Gastrocnemius medialis (tissue), 4 donors: ENCODE measurements around the gene MRPL51. TPM values are rescaled to one million over a fixed set of nuclear protein-coding genes. Genes with fewer than 3 reads are reported as not detected.

ENCODE experiments used
- ATAC-seq, 2 donors: fragments of 150-250 bp; one replicate each; pipeline ENCODE4 v1.9.1; 2016
- DNase-seq, 2 donors: peaks; one replicate each; pipeline ENCODE4 v3.0.0-alpha.2; 2019
- H3K27ac ChIP-seq, 4 donors: fragments of 200-600 bp; sonication (generic); 1 replicate in 1 of 4; 2 replicates in 3 of 4; pipeline ENCODE4 v1.5.1; 2016 to 2018; ENCODE audit warnings: mild to moderate bottlenecking in 2 of 4, moderate library complexity in 1 of 4
- H3K27me3 ChIP-seq, 3 donors: fragments of 200-600 bp; sonication (generic) in 2 of 3; 1 replicate in 1 of 3; 2 replicates in 2 of 3; pipeline versions ENCODE4 v1.5.1 to v1.6.0; 2016 to 2019; ENCODE audit warnings: mild to moderate bottlenecking in 1 of 3, moderate library complexity in 1 of 3
- H3K36me3 ChIP-seq, 2 donors: fragments of 200-600 bp; sonication (generic) in 1 of 2; one replicate each; pipeline ENCODE4 v1.5.1; 2017 to 2018
- H3K4me1 ChIP-seq, 2 donors: fragments of 200-600 bp; sonication (generic) in 1 of 2; one replicate each; pipeline ENCODE4 v1.5.1; 2016 to 2017; ENCODE audit warnings: mild to moderate bottlenecking in 2 of 2
- H3K4me3 ChIP-seq, 4 donors: fragments of 200-600 bp; sonication (generic) in 3 of 4; 1 replicate in 1 of 4; 2 replicates in 3 of 4; pipeline ENCODE4 v1.5.1; 2016 to 2019; ENCODE audit warnings: mild to moderate bottlenecking in 2 of 4
- H3K9me3 ChIP-seq, 3 donors: fragments of 200-600 bp; sonication (generic) in 2 of 3; 1 replicate in 1 of 3; 2 replicates in 2 of 3; pipeline ENCODE4 v1.5.1; 2016 to 2019
- CTCF ChIP-seq, 5 experiments: fragments of 450-650 bp in 3 of 5; fragments of 200-600 bp in 2 of 5; sonication (generic) in 2 of 5; IDR thresholded peaks in 4 of 5; conservative IDR thresholded peaks in 1 of 5; 1 replicate in 4 of 5; 2 replicates in 1 of 5; pipeline ENCODE4 v1.5.1; 2016 to 2019; ENCODE audit warnings: antibody characterized with exemption in 5 of 5, mild to moderate bottlenecking in 3 of 5, moderate library complexity in 3 of 5
- POLR2A ChIP-seq, 2 donors: fragments of 450-650 bp; IDR thresholded peaks; one replicate each; pipeline ENCODE4 v1.6.1; 2017; ENCODE audit warnings: antibody characterized with exemption in 2 of 2, mild to moderate bottlenecking in 2 of 2, moderate library complexity in 2 of 2
- in situ Hi-C, 4 donors: fragments of 200-750 bp; cut with MboI; loops; one replicate each; pipeline versions ENCODE4 v1.15.0 to v1.8.0; 2017; ENCODE audit warnings: low sequenced_read_pairs in 4 of 4
- intact Hi-C: fragments of 100-400 bp; cut with DNase I; formaldehyde crosslinking; loops from one replicate; pipeline ENCODE4 v1.15.1; 2023; ENCODE audit warnings: low total_unique reads
- total RNA-seq, 4 donors: library from RNA; depleted of rRNA; stranded (reverse); fragments of >200 nt; gene quantifications; one replicate each; pipeline versions ENCODE4 v1.1.0 to v1.2.3, GENCODE V29; 2016

MRPL51 gene
- total RNA-seq, 4 donors from 2014 or later = 76.6 to 147 (median 124) TPM

DNA sequence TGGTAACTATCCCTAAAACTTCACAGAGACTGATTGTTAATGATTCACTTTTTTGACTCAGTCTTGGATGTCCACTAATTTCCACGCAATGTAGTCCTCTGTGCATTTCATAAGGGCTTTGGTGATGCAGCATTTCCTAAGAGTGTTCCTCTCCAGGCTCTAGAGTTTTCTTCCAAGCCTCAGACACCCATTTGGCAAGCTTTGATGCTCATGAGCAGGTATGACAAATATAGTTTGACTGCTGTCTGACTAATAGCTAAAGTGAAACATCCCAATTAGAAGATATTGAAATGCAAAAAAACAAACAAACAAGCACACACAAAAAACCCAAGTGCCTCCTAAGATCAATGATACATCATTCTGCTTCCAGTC, 21.1 kb downstream of the MRPL51 start:
- Histone ChIP-seq H3K4me1 (peaks cover 21 to 23% of the 10 kb centered on the region in 2 donors), H3K27me3 (no peaks in the 10 kb centered on the region), H3K36me3 (no peaks in the 10 kb centered on the region), H3K4me3 (no peak overlapping the region), H3K9me3 (no peaks in the 10 kb centered on the region), H3K27ac (peak overlapping the region in 1 of 4 donors; percentile 96)
- no peak for DNase-seq
- in situ Hi-C loops (loop anchor here in 1 of 4 donors (25.0 kb wide), 1 partner anchor 135 kb away; the partner anchor contains the start of gene TNFRSF1A), intact Hi-C loops (loop anchor here (1.0 to 5.0 kb wide), 3 partner anchors 21 to 80 kb away; partner anchors contain the start of genes GAPDH and MRPL51)
- peak in 1 of 2 donors; percentile 23 for ATAC-seq
- no peak for TF ChIP-seq POLR2A (IDR thresholded peaks at IDR 0.05)
- no peak for TF ChIP-seq CTCF (IDR thresholded peaks at IDR 0.05 in 4 of 5, conservative IDR thresholded peaks at IDR 0.05 in 1 of 5)

DNA sequence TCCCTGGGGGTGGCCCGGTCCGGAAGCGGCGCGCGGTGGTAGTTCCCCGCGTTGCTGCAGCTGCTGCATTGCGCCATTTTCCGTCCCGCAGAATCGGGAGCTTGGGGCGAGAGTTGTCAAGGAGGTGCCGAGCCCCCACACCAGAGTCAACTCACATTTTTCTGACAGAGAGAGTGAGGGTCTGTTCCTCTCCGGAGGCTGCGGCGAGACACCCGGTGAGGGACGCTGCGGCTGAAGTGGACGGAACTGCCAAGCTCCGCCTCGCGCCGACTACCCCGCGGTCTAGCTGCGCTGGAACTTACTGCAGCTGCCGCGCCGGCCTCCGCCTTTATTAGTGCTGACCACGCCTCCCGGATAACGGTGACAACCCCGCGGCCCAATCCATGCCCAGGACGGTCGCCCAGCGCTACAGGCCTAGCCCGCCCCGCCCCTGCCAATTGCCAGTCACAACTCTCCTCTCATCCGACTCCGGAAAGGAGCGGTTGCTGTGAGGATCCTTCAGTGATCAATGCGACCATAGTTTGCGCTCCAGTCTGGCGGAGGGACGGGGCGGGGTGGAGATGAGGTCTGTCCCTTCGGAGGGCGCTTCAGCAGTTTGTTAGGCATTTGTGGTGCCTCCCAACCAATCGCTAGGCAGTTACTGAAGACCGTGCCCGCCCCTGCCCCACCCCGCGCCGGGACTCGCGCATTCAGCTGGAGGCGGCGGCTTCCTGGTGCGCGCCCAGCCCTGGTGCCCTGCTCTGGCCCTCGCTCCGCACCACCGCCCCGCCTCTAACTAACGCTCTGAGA, 22.5 kb downstream of the MRPL51 start, which contains the start of gene VAMP1:
Gene VAMP1, minus strand, starts transcription at position 303 of the 789 bp plus-strand sequence. Its CDS starts 146 bp downstream, at position 157.
- Histone ChIP-seq H3K4me3 (peak within 1 kb of the TSS; percentile 81 to 90 (median 86)), H3K27ac (peak within 1 kb of the TSS; percentile 84 to 96 (median 93)), H3K9me3 (no peaks in the 10 kb centered on the region), H3K36me3 (peaks cover 0 to 12% of the 10 kb centered on the region in 2 donors), H3K27me3 (no peaks in the 10 kb centered on the region), H3K4me1 (peaks cover 21 to 23% of the 10 kb centered on the region in 2 donors)
- intact Hi-C loops (loop anchor here (1.0 to 5.0 kb wide), 5 partner anchors 19 to 193 kb away; partner anchors contain the start of genes GAPDH, ING4 and MRPL51), in situ Hi-C loops (loop anchor here in 1 of 4 donors (25.0 kb wide), 1 partner anchor 133 kb away; the partner anchor contains the start of gene TNFRSF1A)
- peak; percentile 98 to 100 for TF ChIP-seq POLR2A (IDR thresholded peaks at IDR 0.05)
- TF ChIP-seq CTCF (IDR thresholded peaks at IDR 0.05 in 4 of 5, conservative IDR thresholded peaks at IDR 0.05 in 1 of 5) = peak in 3 of 5 experiments; percentile 15 to 24 (median 19)
- peak; percentile 97 to 98 for DNase-seq
- peak; percentile 91 to 94 for ATAC-seq

- intact Hi-C loops = loop anchor here (1.0 to 5.0 kb wide), 3 partner anchors 18 to 194 kb away; partner anchors contain the start of gene ING4
- Histone ChIP-seq H3K36me3 (peaks cover 0 to 16% of the 10 kb centered on the region in 2 donors), H3K27ac (peak overlapping the region; percentile 84 to 96 (median 93)), H3K27me3 (no peaks in the 10 kb centered on the region), H3K4me1 (peaks cover 21 to 23% of the 10 kb centered on the region in 2 donors), H3K4me3 (peak overlapping the region; percentile 81 to 90 (median 86)), H3K9me3 (no peaks in the 10 kb centered on the region)
- DNase-seq (no peak), ATAC-seq (no peak)
- TF ChIP-seq POLR2A (IDR thresholded peaks at IDR 0.05) = no peak
- no peak for TF ChIP-seq CTCF (IDR thresholded peaks at IDR 0.05 in 4 of 5, conservative IDR thresholded peaks at IDR 0.05 in 1 of 5)
- in situ Hi-C loops = loop anchor here (5.0 to 25.0 kb wide), 4 partner anchors 132 to 145 kb away; partner anchors contain the start of gene TNFRSF1A (in 1 of the 4)
These were observed 23.3 kb downstream of the MRPL51 start for GRCh38 chr12:6469609-6470374.

- DNase-seq (peak in 1 of 2 donors; percentile 45), ATAC-seq (no peak)
- Histone ChIP-seq H3K4me1 (peaks cover 21 to 23% of the 10 kb centered on the region in 2 donors), H3K36me3 (peaks cover 0 to 21% of the 10 kb centered on the region in 2 donors), H3K4me3 (peak overlapping the region in 3 of 4 donors; percentile 81 to 90 (median 89)), H3K27me3 (no peaks in the 10 kb centered on the region), H3K27ac (peak overlapping the region; percentile 84 to 96 (median 93)), H3K9me3 (no peaks in the 10 kb centered on the region)
- intact Hi-C loops (no loop called here), in situ Hi-C loops (loop anchor here (5.0 to 25.0 kb wide), 4 partner anchors 132 to 144 kb away; partner anchors contain the start of gene TNFRSF1A (in 1 of the 4))
- TF ChIP-seq CTCF (IDR thresholded peaks at IDR 0.05 in 4 of 5, conservative IDR thresholded peaks at IDR 0.05 in 1 of 5) = no peak
- TF ChIP-seq POLR2A (IDR thresholded peaks at IDR 0.05) = no peak
These were observed 24.0 kb downstream of the MRPL51 start for GRCh38 chr12:6469092-6469491.
